ENCODE measurements around the gene ZNF544. TPM values are rescaled to one million over a fixed set of nuclear protein-coding genes. Genes with fewer than 3 reads are reported as not detected.

ZNF544 gene
- total RNA-seq, 4 donors from 2014 or later, result 21.9 to 158 (median 31.4) TPM

DNA sequence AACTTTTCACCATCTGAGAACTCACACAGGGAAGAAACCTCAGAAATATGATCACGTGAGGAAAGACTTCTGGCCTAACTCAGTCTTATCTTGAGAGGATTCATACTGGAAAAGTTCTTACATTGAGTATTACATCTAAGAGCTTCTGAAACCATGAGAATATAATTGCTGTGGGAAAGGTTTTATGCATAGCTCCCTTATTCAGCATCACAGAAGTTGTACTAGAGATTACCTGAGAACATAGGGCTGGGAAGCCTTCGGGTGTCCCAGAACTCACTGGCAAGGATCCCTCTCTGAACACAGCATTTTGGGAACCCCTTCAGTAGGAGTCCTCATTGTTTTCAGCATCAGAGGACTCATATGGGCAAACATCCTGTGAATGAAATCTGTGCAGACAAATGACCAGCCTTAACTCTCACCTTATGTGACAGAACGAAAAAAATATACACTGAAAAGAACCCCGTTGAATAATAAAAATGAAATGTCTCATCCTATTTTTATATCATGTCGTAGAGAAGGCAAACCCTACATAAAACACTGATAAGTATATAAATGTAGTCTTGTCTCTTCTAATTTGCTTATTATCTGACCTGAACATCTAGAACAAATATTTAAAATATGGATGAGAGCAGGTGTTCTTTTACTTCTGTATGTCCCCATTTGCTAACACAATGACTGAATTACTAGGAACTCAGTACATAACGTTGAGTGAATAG, 31.7 kb upstream of the ZNF544 start:
- DNase-seq, result no peak
- Histone ChIP-seq H3K27me3 (no peaks in the 10 kb centered on the region), H3K36me3 (peaks cover 0 to 98% (median 19%) of the 10 kb centered on the region in 3 donors), H3K27ac (no peak overlapping the region), H3K9me3 (peaks cover 0 to 100% (median 65%) of the 10 kb centered on the region in 4 donors), H3K4me3 (no peak overlapping the region), H3K4me1 (no peaks in the 10 kb centered on the region)
- TF ChIP-seq, protein P1, sequence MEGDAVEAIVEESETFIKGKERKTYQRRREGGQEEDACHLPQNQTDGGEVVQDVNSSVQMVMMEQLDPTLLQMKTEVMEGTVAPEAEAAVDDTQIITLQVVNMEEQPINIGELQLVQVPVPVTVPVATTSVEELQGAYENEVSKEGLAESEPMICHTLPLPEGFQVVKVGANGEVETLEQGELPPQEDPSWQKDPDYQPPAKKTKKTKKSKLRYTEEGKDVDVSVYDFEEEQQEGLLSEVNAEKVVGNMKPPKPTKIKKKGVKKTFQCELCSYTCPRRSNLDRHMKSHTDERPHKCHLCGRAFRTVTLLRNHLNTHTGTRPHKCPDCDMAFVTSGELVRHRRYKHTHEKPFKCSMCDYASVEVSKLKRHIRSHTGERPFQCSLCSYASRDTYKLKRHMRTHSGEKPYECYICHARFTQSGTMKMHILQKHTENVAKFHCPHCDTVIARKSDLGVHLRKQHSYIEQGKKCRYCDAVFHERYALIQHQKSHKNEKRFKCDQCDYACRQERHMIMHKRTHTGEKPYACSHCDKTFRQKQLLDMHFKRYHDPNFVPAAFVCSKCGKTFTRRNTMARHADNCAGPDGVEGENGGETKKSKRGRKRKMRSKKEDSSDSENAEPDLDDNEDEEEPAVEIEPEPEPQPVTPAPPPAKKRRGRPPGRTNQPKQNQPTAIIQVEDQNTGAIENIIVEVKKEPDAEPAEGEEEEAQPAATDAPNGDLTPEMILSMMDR (IDR thresholded peaks at IDR 0.05), result no peak
- no peak for TF ChIP-seq POLR2A (IDR thresholded peaks at IDR 0.05)

DNA sequence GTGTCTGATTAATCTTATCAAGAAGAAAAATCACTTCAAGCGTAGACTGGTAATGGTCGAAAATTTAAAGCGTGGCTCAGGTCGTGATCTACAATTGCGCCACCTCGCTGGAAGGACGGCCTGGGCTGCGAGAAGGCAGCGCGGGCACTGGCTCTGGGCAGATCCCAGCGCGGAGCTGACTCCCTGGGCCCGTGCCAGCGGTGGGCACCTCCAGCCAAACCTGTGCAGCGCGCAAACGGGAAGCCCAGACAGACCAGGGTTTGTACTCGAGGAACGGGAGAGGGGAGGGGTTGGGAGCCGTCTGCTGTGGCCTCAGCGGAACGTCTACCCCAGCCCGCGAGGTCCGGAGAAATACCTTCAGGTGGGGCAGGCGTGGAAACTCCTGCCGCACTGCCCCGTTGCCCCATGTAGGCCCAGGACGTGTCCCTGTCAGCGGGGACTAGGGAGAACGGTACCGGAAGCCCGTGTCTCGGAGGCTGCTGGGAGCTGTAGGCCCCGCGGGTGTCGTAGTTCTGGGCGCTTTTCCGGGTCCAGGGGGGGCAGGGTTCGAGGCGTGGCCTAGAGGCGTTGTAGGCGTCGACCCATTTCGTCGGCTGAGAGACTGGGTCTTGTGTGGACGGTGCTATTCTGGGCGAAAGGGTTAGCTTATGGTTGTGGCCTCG, 24.8 kb upstream of the ZNF544 start:
- TF ChIP-seq, protein P1 (IDR thresholded peaks at IDR 0.05), result no peak
- no peak for TF ChIP-seq POLR2A (IDR thresholded peaks at IDR 0.05)
- Histone ChIP-seq H3K27me3 (no peaks in the 10 kb centered on the region), H3K4me3 (no peak overlapping the region), H3K27ac (no peak overlapping the region), H3K4me1 (no peaks in the 10 kb centered on the region), H3K36me3 (peaks cover 7 to 94% (median 31%) of the 10 kb centered on the region in 3 donors), H3K9me3 (peaks cover 0 to 100% (median 69%) of the 10 kb centered on the region in 4 donors)
- DNase-seq, result no peak

DNA sequence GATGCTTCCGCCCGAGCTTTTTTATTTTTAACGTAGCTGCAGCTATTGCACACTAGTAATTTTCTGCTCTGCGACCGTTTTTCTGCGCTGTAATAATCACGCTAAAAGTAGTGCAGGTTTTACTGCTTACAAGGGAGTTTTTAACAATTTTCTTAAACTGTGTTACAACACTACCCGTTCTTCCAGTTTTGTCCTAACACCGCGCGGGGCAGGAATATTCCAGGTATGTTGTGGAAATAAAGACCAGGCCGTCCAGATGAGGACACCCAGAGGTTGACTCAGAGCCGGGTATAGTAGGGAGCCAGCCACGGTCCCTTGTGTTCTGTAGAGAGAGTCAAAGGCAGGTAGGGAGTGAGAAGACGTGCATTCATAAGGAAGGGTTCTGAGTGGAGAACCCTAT, 24.1 kb upstream of the ZNF544 start:
- H3K36me3 ChIP-seq, result peaks cover 7 to 95% (median 26%) of the 10 kb centered on the region in 3 donors
- no peak overlapping the region for H3K4me3 ChIP-seq
- DNase-seq, result no peak
- no peak for TF ChIP-seq POLR2A (IDR thresholded peaks at IDR 0.05)
- TF ChIP-seq, protein P1 (IDR thresholded peaks at IDR 0.05), result no peak
- H3K4me1 ChIP-seq, result no peaks in the 10 kb centered on the region
- no peaks in the 10 kb centered on the region for H3K27me3 ChIP-seq
- H3K9me3 ChIP-seq, result peaks cover 0 to 100% (median 68%) of the 10 kb centered on the region in 4 donors
- H3K27ac ChIP-seq, result no peak overlapping the region

DNA sequence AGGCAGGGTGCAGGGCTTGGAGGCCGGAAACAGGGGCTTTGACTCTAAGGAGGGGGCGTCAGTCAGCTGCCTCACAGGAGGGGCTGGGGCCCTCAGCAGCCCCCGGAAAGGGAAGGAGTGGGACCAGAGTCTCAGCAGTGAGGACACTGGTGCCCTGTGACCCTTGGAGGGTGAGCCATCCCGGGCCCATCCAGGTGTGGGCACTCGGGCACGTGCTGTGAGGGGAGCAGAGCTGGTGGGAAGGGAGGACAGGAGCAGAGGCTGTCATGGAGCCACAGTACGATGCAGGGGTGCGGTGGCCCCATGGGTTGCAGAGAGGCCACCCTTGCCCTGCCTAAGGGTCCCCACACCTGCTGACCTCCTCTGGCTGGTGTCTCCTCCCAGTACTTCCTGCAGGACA, 19.1 kb upstream of the ZNF544 start:
- no peak overlapping the region for H3K4me3 ChIP-seq
- H3K27ac ChIP-seq, result no peak overlapping the region
- no peak for DNase-seq
- TF ChIP-seq, protein P1 (IDR thresholded peaks at IDR 0.05), result no peak
- no peak for TF ChIP-seq POLR2A (IDR thresholded peaks at IDR 0.05)
- H3K9me3 ChIP-seq, result peaks cover 0 to 100% (median 65%) of the 10 kb centered on the region in 4 donors
- no peaks in the 10 kb centered on the region for H3K27me3 ChIP-seq
- peaks cover 7 to 86% (median 57%) of the 10 kb centered on the region in 3 donors for H3K36me3 ChIP-seq
- H3K4me1 ChIP-seq, result no peaks in the 10 kb centered on the region

DNA sequence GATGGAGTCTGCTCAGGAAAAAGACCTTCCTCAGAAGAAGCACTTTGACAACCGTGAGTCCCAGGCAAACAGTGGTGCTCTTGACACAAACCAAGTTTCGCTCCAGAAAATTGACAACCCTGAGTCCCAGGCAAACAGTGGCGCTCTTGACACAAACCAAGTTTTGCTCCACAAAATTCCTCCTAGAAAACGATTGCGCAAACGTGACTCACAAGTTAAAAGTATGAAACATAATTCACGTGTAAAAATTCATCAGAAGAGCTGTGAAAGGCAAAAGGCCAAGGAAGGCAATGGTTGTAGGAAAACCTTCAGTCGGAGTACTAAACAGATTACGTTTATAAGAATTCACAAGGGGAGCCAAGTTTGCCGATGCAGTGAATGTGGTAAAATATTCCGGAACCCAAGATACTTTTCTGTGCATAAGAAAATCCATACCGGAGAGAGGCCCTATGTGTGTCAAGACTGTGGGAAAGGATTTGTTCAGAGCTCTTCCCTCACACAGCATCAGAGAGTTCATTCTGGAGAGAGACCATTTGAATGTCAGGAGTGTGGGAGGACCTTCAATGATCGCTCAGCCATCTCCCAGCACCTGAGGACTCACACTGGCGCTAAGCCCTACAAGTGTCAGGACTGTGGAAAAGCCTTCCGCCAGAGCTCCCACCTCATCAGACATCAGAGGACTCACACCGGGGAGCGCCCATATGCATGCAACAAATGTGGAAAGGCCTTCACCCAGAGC, 16.2 kb upstream of the ZNF544 start:
- DNase-seq, result no peak
- TF ChIP-seq POLR2A (IDR thresholded peaks at IDR 0.05), result no peak
- TF ChIP-seq, protein P1 (IDR thresholded peaks at IDR 0.05), result no peak
- Histone ChIP-seq H3K27me3 (no peaks in the 10 kb centered on the region), H3K4me1 (no peaks in the 10 kb centered on the region), H3K9me3 (peaks cover 0 to 100% (median 58%) of the 10 kb centered on the region in 4 donors), H3K36me3 (peaks cover 0 to 56% (median 41%) of the 10 kb centered on the region in 3 donors), H3K27ac (no peak overlapping the region), H3K4me3 (no peak overlapping the region)
